Spleen (tissue), 11 donors: ENCODE measurements around the gene CNTN5. TPM values are rescaled to one million over a fixed set of nuclear protein-coding genes. Genes with fewer than 3 reads are reported as not detected.

Experiments
- DNase-seq: peaks from one replicate; pipeline ENCODE4 v3.0.0-alpha.2; 2020
- H3K27ac ChIP-seq, 8 donors: fragments of 200-600 bp; sonication (generic) in 7 of 8; 1 replicate in 4 of 8; 2 replicates in 4 of 8; pipeline versions ENCODE4 v1.5.0 to v1.8.0; 2016 to 2021; ENCODE audit warnings: inconsistent platforms in 4 of 8, mild to moderate bottlenecking in 4 of 8, moderate library complexity in 1 of 8
- H3K27me3 ChIP-seq, 7 donors: fragments of 200-600 bp; sonication (generic) in 6 of 7; replicated peaks in 1 of 7; 1 replicate in 4 of 7; 2 replicates in 3 of 7; pipeline versions ENCODE4 v1.5.0 to v1.8.0; 2016 to 2021; ENCODE audit warnings: inconsistent platforms in 3 of 7, mild to moderate bottlenecking in 1 of 7
- H3K36me3 ChIP-seq, 6 donors: fragments of 200-600 bp; sonication (generic) in 5 of 6; 1 replicate in 4 of 6; 2 replicates in 2 of 6; pipeline versions ENCODE4 v1.5.0 to v1.8.0; 2016 to 2021; ENCODE audit warnings: inconsistent platforms in 2 of 6
- H3K4me1 ChIP-seq, 6 donors: fragments of 200-600 bp; sonication (generic) in 5 of 6; 1 replicate in 3 of 6; 2 replicates in 3 of 6; pipeline versions ENCODE4 v1.5.0 to v1.8.0; 2016 to 2021; ENCODE audit warnings: inconsistent platforms in 3 of 6
- H3K4me3 ChIP-seq, 8 donors: fragments of 200-600 bp; sonication (generic) in 7 of 8; 1 replicate in 4 of 8; 2 replicates in 4 of 8; pipeline versions ENCODE4 v1.5.0 to v1.8.0; 2016 to 2021; ENCODE audit warnings: inconsistent platforms in 4 of 8, mild to moderate bottlenecking in 4 of 8, moderate library complexity in 2 of 8
- H3K9me3 ChIP-seq, 8 donors: fragments of 200-600 bp; sonication (generic) in 7 of 8; 1 replicate in 4 of 8; 2 replicates in 4 of 8; pipeline versions ENCODE4 v1.5.0 to v1.8.0; 2016 to 2021; ENCODE audit warnings: inconsistent platforms in 4 of 8
- CTCF ChIP-seq, 11 experiments: fragments of 200-600 bp in 7 of 11; fragments of 450-650 bp in 4 of 11; sonication (generic) in 4 of 11; IDR thresholded peaks in 8 of 11; conservative IDR thresholded peaks in 3 of 11; 1 replicate in 7 of 11; 2 replicates in 4 of 11; pipeline versions ENCODE4 v1.4.0 to v1.8.0; 2016 to 2021; ENCODE audit warnings: antibody characterized with exemption in 11 of 11, inconsistent platforms in 4 of 11, mild to moderate bottlenecking in 1 of 11
- POLR2A ChIP-seq, 3 donors: fragments of 450-650 bp; IDR thresholded peaks; one replicate each; pipeline ENCODE4 v1.5.1; 2017; ENCODE audit warnings: antibody characterized with exemption in 3 of 3, mild to moderate bottlenecking in 1 of 3
- POLR2AphosphoS5 ChIP-seq, 3 donors: sonication (generic); formaldehyde crosslinking; IDR thresholded peaks; one replicate each; pipeline ENCODE4 v1.5.1; 2017; ENCODE audit warnings: antibody characterized with exemption in 3 of 3
- WGBS, 5 donors: extraction: QIAGEN DNeasy Blood & Tissue Kit in 3 of 5; methylation state at CpG; one replicate each; pipeline versions ENCODE4 v1.1.5 to v1.1.7; 2013 to 2018; 5-methylcytosine and 5-hydroxymethylcytosine counted together
- intact Hi-C: fragments of 100-400 bp; cut with DNase I; formaldehyde crosslinking; loops from one replicate; pipeline ENCODE4 v1.15.0; 2023; ENCODE audit warnings: low total_unique reads
- polyA plus RNA-seq, 3 donors: library from polyadenylated mRNA; stranded (reverse); fragments of 200-250 nt; gene quantifications; one replicate each; pipeline ENCODE4 v1.2.1, GENCODE V29; 2013
- total RNA-seq, 7 donors: library from RNA; depleted of rRNA in 3 of 7; stranded (reverse); fragments of >200 nt in 3 of 7; fragmentation: NEBNext Ultra II Directional in 4 of 7; extraction: Animal tissue kit (Norgen Biotek cat#: 25700) in 4 of 7; gene quantifications; one replicate each; pipeline versions ENCODE4 v1.1.0 to v1.2.1, GENCODE V29; 2016 to 2021
- donor health status: healthy with polysubstance abuse.
- donor health status: DM: no; HTN: no; CAD: no; lungs with moderate emphysema.
- donor health status: DM: no; HTN: no; CAD: no.
- donor health status: Bipolar disorder and iron deficiency.
- donor health status: healthy.
- donor health status: DM: no; HTN: no; CAD: no.
- donor health status: DM: yes; HTN: yes; CAD: no.

CNTN5 gene
- total and polyA plus RNA-seq, 10 donors = 0.02 TPM; not detected in 8

- Histone ChIP-seq H3K27ac (no peak overlapping the region), H3K27me3 (no peaks in the 10 kb centered on the region), H3K36me3 (no peaks in the 10 kb centered on the region), H3K4me1 (no peaks in the 10 kb centered on the region), H3K4me3 (no peak overlapping the region), H3K9me3 (peaks cover 0 to 6% (median 0%) of the 10 kb centered on the region in 8 donors)
- intact Hi-C loops = no loop called here
- 61 to 79% (median 71%) methylated on average over 2 of the region's 2 CpGs for WGBS, 5 donors
- no peak for DNase-seq
- TF ChIP-seq POLR2AphosphoS5 (IDR thresholded peaks at IDR 0.05) (no peak), POLR2A (IDR thresholded peaks at IDR 0.05) (no peak)
Measured at GRCh38 chr11:100080381-100080780, 1059.6 kb downstream of the CNTN5 start.

- H3K36me3 ChIP-seq = no peaks in the 10 kb centered on the region
- TF ChIP-seq POLR2AphosphoS5 (IDR thresholded peaks at IDR 0.05) = no peak
- no peak for TF ChIP-seq CTCF (IDR thresholded peaks at IDR 0.05 in 8 of 11, conservative IDR thresholded peaks at IDR 0.05 in 3 of 11)
- no peak for TF ChIP-seq POLR2A (IDR thresholded peaks at IDR 0.05)
- intact Hi-C loops = no loop called here
Measured at GRCh38 chr11:100080821-100081220, 1060.1 kb downstream of the CNTN5 start.

DNA sequence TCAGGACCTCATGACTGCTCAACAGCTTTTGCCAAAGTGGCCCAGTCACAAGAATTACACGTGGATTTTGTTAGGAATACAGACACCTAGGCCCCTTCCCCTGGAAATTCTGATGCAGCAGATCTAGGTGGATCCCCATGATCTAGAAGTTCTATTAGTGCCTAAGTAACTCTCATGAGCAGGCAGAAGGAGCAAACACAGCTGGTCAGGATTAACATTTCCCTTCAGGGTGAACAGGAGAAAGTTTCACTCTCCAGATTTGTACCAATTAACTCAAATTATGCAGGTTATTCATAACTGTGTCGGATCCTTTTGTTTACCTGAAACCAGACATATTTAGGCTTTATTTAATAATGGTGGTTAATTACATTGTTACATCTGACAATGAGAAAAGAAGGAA is 1072.9 kb downstream of the CNTN5 start:
- no peak for DNase-seq
- no peak overlapping the region for H3K27ac ChIP-seq
- intact Hi-C loops = no loop called here
- H3K4me1 ChIP-seq = no peaks in the 10 kb centered on the region
- 66 to 85% (median 75%) methylated on average over 2 of the region's 2 CpGs for WGBS, 5 donors
- TF ChIP-seq POLR2AphosphoS5 (IDR thresholded peaks at IDR 0.05) (no peak), CTCF (IDR thresholded peaks at IDR 0.05 in 8 of 11, conservative IDR thresholded peaks at IDR 0.05 in 3 of 11) (no peak), POLR2A (IDR thresholded peaks at IDR 0.05) (no peak)
- peaks cover 0 to 18% (median under 1%) of the 10 kb centered on the region in 8 donors for H3K9me3 ChIP-seq
- H3K27me3 ChIP-seq = no peaks in the 10 kb centered on the region
- no peak overlapping the region for H3K4me3 ChIP-seq
- H3K36me3 ChIP-seq = no peaks in the 10 kb centered on the region

More at GRCh38 chr11:100080821-100081220, 1060.1 kb downstream of the CNTN5 start:
- H3K27ac ChIP-seq = no peak overlapping the region
- no peak for DNase-seq
- H3K27me3 ChIP-seq = no peaks in the 10 kb centered on the region
- H3K9me3 ChIP-seq = peaks cover 0 to 6% (median 0%) of the 10 kb centered on the region in 8 donors
- H3K4me3 ChIP-seq = no peak overlapping the region
- H3K4me1 ChIP-seq = no peaks in the 10 kb centered on the region

DNA sequence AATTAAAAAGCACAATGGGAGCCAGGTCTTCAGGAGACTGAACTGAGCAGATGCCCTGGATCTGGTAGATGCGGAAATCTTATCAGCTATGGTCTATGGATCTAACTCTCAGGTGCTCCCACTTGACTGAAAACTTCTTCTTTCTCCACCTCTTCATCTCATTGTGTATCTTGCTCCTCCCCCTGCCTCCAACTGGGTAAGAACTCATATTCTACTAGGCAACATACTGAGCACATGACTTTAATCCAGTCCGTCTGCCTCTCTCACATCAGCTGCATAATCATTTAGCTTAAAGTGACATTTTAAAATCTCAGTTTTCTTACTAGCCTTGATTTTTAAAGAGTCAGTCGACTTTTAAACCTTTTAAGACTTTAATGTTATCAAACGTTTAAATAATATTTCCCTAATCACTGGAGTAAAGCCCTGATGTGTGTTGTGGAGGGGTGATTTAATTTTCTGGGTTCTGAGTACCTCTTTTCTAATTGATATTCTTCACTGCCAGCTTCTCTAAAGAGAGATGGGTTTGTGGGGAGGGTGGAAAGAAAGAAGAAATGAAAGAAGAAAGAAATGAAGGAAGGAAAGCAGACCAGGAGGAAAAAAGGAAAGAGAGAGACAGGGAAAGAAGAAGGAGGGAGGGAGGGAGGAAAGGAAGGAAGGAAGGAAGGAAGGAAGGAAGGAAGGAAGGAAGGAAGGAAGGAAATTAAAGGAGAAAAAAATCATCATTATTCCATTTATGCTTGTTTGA is 1073.5 kb downstream of the CNTN5 start:
- Histone ChIP-seq H3K27me3 (no peaks in the 10 kb centered on the region), H3K27ac (no peak overlapping the region), H3K36me3 (no peaks in the 10 kb centered on the region), H3K4me3 (no peak overlapping the region), H3K4me1 (no peaks in the 10 kb centered on the region), H3K9me3 (peaks cover 0 to 12% (median 0%) of the 10 kb centered on the region in 8 donors)
- DNase-seq = no peak
- WGBS, 5 donors = 70 to 79% (median 77%) methylated on average over 4 of the region's 4 CpGs
- TF ChIP-seq POLR2AphosphoS5 (IDR thresholded peaks at IDR 0.05) = no peak
- TF ChIP-seq CTCF (IDR thresholded peaks at IDR 0.05 in 8 of 11, conservative IDR thresholded peaks at IDR 0.05 in 3 of 11) = no peak
- no peak for TF ChIP-seq POLR2A (IDR thresholded peaks at IDR 0.05)
- intact Hi-C loops = no loop called here
